Panc1 (cell line): Measurements from ENCODE around the gene PSAP. TPM values are rescaled to one million over a fixed set of nuclear protein-coding genes. Genes with fewer than 3 reads are reported as not detected.

Experiments used
- ATAC-seq: fragments of 200-7000 bp; cut with Tn5 transposase; 2 replicates; pipeline ENCODE4 v1.9.1; 2020; ENCODE audit warnings: mild to moderate bottlenecking, moderate library complexity
- BruUV-seq: library from RNA; stranded (reverse); fragments of 400-500 nt; replicated peaks from 2 replicates; lab custom pipeline; 2021; lab: Mats Ljungman, UMichigan
- CTCF ChIA-PET: fragments of 300-600 bp; sonication (Branson Sonifier 250); formaldehyde crosslinking; loops from one replicate; lab custom pipeline; 2022; ENCODE audit warnings: antibody characterized with exemption; lab: Charles Lee
- POLR2A ChIA-PET: fragments of 300-600 bp; sonication (Branson Sonifier 250); formaldehyde crosslinking; loops from one replicate; lab custom pipeline; 2022; ENCODE audit warnings: antibody characterized with exemption; lab: Charles Lee
- DNase-seq: peaks from one replicate; pipeline ENCODE4 v3.0.0-alpha.2; 2010; ENCODE audit warnings: low read depth, low spot score
- H3K27ac ChIP-seq: 2 replicates; pipeline ENCODE4 v1.5.1; 2011; ENCODE audit warnings: mild to moderate bottlenecking, low read length, inconsistent platforms
- H3K27me3 ChIP-seq: fragments of 200-500 bp; sonication (Bioruptor generic); 2 replicates; pipeline ENCODE4 v1.6.0; 2014; ENCODE audit warnings: low read length, inconsistent platforms; ENCODE audit not compliant: control insufficient read depth, insufficient read depth
- H3K36me3 ChIP-seq: fragments of 200-500 bp; sonication (Bioruptor generic); 2 replicates; pipeline ENCODE4 v1.5.1; 2014; ENCODE audit warnings: inconsistent platforms, mild to moderate bottlenecking, low read length, moderate library complexity; ENCODE audit not compliant: control insufficient read depth, insufficient read depth
- H3K4me1 ChIP-seq: 2 replicates; pipeline ENCODE4 v1.5.1; 2011; ENCODE audit warnings: inconsistent platforms, mild to moderate bottlenecking, low read length, moderate library complexity; ENCODE audit not compliant: control insufficient read depth, insufficient read depth
- H3K4me3 ChIP-seq, 2 experiments: 2 replicates each; pipeline ENCODE4 v1.5.1; 2011 to 2012; ENCODE audit warnings: low read depth in 2 of 2, low read length in 2 of 2, mild to moderate bottlenecking in 2 of 2, inconsistent platforms in 1 of 2, moderate library complexity in 1 of 2
- H3K9me3 ChIP-seq: fragments of 200-500 bp; sonication (Bioruptor generic); 2 replicates; pipeline ENCODE4 v1.5.1; 2014; ENCODE audit warnings: low read depth, mild to moderate bottlenecking, inconsistent platforms, low read length, moderate library complexity; ENCODE audit not compliant: control insufficient read depth, insufficient read depth
- POLR2AphosphoS5 ChIP-seq: IDR thresholded peaks from 2 replicates; pipeline ENCODE4 v1.6.1; 2012; ENCODE audit warnings: mild to moderate bottlenecking, low read depth, low read length, moderate library complexity
- SIN3A ChIP-seq: IDR thresholded peaks from 2 replicates; pipeline ENCODE4 v1.6.1; 2012; ENCODE audit warnings: low read depth, mild to moderate bottlenecking, low read length, moderate library complexity, borderline replicate concordance; ENCODE audit not compliant: insufficient read depth
- TCF7L2 ChIP-seq: IDR thresholded peaks from 2 replicates; pipeline ENCODE4 v1.6.1; 2011; ENCODE audit warnings: mild to moderate bottlenecking, low read depth, low read length, inconsistent platforms
- in situ Hi-C: cut with HindIII; loops from 2 replicates; pipeline ENCODE4 v1.10.0; 2016; ENCODE audit warnings: low sequenced_read_pairs, low pct_unique_long_range_greater_than_20kb
- intact Hi-C: fragments of 100-400 bp; cut with micrococcal nuclease; formaldehyde crosslinking; loops from one replicate; pipeline ENCODE4 v1.10.0; 2022; ENCODE audit not compliant: unreplicated experiment
- total RNA-seq: library from RNA; stranded (reverse); gene quantifications from one replicate; pipeline ENCODE4 v1.2.1, GENCODE V29; 2021; ENCODE audit not compliant: unreplicated experiment
- TF ChIP-seq, protein P1 (sequence below), 2 experiments: IDR thresholded peaks; 2 replicates each; pipeline ENCODE4 v1.6.1; 2011 to 2012; ENCODE audit warnings: low read depth in 2 of 2, control low read depth in 1 of 2, low read length in 1 of 2, mild to moderate bottlenecking in 1 of 2, moderate library complexity in 1 of 2; ENCODE audit not compliant: insufficient read depth in 1 of 2
- TF ChIP-seq, protein P2 (sequence below): fragments of 450-650 bp; IDR thresholded peaks from 2 replicates; pipeline ENCODE4 v1.5.1; 2017; ENCODE audit warnings: mild to moderate bottlenecking

The PSAP gene
- total RNA-seq, 1 experiment from 2014 or later, result 3,649 TPM

DNA sequence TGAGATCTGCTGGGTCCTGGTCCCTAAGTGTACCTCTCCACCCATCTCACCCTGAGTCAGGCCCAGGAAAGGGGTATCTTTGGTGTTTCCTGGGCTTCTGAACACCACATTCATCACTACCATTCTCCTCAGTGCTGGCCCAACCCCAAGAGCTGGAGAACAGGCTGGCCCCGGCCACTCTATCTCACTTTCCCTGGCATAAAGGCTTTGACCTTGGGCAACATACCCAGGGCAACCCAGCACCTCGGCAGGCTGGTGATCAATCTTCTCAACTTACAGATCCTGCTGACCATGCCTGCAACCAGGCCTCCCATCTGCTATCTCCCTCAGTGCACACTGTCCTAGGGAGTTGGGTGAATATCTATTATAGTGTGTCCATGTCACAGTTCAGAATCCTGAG is 79.8 kb downstream of the PSAP start:
- H3K27ac ChIP-seq, result peak overlapping the region; percentile 55; the same call in 1 of the 2 replicates
- intact Hi-C loops, result no loop called here
- BruUV-seq, result no TSS peak
- DNase-seq (no peak), ATAC-seq (no peak)
- in situ Hi-C loops, result no loop called here
- no peaks in the 10 kb centered on the region for H3K9me3 ChIP-seq
- peaks cover 73% of the 10 kb centered on the region for H3K4me1 ChIP-seq
- no peak overlapping the region for H3K4me3 ChIP-seq
- POLR2A ChIA-PET, result no interaction called here
- H3K27me3 ChIP-seq, result no peaks in the 10 kb centered on the region
- TF ChIP-seq, protein P1, sequence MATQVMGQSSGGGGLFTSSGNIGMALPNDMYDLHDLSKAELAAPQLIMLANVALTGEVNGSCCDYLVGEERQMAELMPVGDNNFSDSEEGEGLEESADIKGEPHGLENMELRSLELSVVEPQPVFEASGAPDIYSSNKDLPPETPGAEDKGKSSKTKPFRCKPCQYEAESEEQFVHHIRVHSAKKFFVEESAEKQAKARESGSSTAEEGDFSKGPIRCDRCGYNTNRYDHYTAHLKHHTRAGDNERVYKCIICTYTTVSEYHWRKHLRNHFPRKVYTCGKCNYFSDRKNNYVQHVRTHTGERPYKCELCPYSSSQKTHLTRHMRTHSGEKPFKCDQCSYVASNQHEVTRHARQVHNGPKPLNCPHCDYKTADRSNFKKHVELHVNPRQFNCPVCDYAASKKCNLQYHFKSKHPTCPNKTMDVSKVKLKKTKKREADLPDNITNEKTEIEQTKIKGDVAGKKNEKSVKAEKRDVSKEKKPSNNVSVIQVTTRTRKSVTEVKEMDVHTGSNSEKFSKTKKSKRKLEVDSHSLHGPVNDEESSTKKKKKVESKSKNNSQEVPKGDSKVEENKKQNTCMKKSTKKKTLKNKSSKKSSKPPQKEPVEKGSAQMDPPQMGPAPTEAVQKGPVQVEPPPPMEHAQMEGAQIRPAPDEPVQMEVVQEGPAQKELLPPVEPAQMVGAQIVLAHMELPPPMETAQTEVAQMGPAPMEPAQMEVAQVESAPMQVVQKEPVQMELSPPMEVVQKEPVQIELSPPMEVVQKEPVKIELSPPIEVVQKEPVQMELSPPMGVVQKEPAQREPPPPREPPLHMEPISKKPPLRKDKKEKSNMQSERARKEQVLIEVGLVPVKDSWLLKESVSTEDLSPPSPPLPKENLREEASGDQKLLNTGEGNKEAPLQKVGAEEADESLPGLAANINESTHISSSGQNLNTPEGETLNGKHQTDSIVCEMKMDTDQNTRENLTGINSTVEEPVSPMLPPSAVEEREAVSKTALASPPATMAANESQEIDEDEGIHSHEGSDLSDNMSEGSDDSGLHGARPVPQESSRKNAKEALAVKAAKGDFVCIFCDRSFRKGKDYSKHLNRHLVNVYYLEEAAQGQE (IDR thresholded peaks at IDR 0.05; ENCODE audit: insufficient read depth in 1 of 2, low read depth in 2 of 2, low read length in 1 of 2), result no peak
- TF ChIP-seq TCF7L2, result no peak
- no peak for TF ChIP-seq SIN3A
- TF ChIP-seq POLR2AphosphoS5, result no peak
- TF ChIP-seq, protein P2, sequence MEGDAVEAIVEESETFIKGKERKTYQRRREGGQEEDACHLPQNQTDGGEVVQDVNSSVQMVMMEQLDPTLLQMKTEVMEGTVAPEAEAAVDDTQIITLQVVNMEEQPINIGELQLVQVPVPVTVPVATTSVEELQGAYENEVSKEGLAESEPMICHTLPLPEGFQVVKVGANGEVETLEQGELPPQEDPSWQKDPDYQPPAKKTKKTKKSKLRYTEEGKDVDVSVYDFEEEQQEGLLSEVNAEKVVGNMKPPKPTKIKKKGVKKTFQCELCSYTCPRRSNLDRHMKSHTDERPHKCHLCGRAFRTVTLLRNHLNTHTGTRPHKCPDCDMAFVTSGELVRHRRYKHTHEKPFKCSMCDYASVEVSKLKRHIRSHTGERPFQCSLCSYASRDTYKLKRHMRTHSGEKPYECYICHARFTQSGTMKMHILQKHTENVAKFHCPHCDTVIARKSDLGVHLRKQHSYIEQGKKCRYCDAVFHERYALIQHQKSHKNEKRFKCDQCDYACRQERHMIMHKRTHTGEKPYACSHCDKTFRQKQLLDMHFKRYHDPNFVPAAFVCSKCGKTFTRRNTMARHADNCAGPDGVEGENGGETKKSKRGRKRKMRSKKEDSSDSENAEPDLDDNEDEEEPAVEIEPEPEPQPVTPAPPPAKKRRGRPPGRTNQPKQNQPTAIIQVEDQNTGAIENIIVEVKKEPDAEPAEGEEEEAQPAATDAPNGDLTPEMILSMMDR, result no peak
- H3K36me3 ChIP-seq, result no peaks in the 10 kb centered on the region
- CTCF ChIA-PET, result no interaction called here

DNA sequence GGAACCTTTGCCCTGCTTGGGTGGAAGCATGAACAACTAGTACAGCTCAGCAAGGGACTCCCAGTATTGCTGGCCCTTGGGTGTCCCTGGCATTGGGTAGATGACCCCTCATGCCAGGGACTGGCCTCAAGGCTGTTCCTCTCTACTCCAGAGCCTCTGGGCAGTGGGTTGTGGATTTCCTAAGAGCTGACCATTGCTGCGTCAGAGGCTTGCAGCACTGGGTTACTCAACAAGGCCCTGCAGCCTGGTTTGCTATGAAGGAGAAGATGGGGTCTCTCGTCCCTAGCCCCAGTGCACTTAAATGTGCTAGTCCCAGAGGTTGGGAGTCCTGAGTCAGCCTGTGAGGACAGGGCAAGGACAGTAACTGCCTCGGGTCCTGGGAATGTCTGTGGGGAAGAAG is 80.3 kb downstream of the PSAP start:
- no peaks in the 10 kb centered on the region for H3K36me3 ChIP-seq
- no TSS peak for BruUV-seq
- intact Hi-C loops, result no loop called here
- ChIA-PET CTCF (no interaction called here), POLR2A (no interaction called here)
- no peak overlapping the region for H3K4me3 ChIP-seq
- ATAC-seq (no peak), DNase-seq (no peak)
- in situ Hi-C loops, result no loop called here
- H3K4me1 ChIP-seq, result peaks cover 77% of the 10 kb centered on the region
- no peaks in the 10 kb centered on the region for H3K9me3 ChIP-seq
- peak overlapping the region; percentile 55; the same call in 1 of the 2 replicates for H3K27ac ChIP-seq
- TF ChIP-seq, protein P1 (IDR thresholded peaks at IDR 0.05; ENCODE audit: insufficient read depth in 1 of 2, low read depth in 2 of 2, low read length in 1 of 2), result no peak
- TF ChIP-seq, protein P2, result no peak
- TF ChIP-seq POLR2AphosphoS5 (no peak), TCF7L2 (no peak), SIN3A (no peak)
- H3K27me3 ChIP-seq, result no peaks in the 10 kb centered on the region
